NCI-H510A (cell line): ENCODE results near the gene SMG1.
"Not testable (repeated sequence)": the region's sequence is repeated elsewhere in the genome, so short reads cannot be mapped to it uniquely, and the experiment has no call there.

Experiments
- DNase-seq: peaks from one replicate; lab custom pipeline; 2025; lab: John Stamatoyannopoulos, UW

The SMG1 gene

GRCh38 chr16:18925986-18926865 lies at the start of gene SMG1:
Gene SMG1, minus strand, starts transcription at chr16:18926408. Its CDS starts 367 bp downstream, at chr16:18926041.
- DNase-seq, result peak; percentile 97

GRCh38 chr16:18975109-18975508 lies 48.9 kb upstream of the SMG1 start:
- no peak for DNase-seq

- DNase-seq, result no peak
These were observed 43.6 kb upstream of the SMG1 start for GRCh38 chr16:18969855-18970240.

GRCh38 chr16:18969050-18969854 lies 43.0 kb upstream of the SMG1 start:
- peak; percentile 18 for DNase-seq

GRCh38 chr16:18966791-18967190 lies 40.6 kb upstream of the SMG1 start:
- DNase-seq, result no peak

- no peak for DNase-seq
These were observed 39.3 kb upstream of the SMG1 start for GRCh38 chr16:18965555-18965954.

GRCh38 chr16:18959031-18959505 lies 32.9 kb upstream of the SMG1 start:
- DNase-seq, result no peak

- no peak for DNase-seq
These were observed 32.4 kb upstream of the SMG1 start for GRCh38 chr16:18958621-18959029.

- not testable (repeated sequence) for DNase-seq
These were observed 30.5 kb upstream of the SMG1 start for GRCh38 chr16:18956658-18957241.

GRCh38 chr16:18955874-18956580 lies 29.8 kb upstream of the SMG1 start:
- DNase-seq, result peak; percentile 77

- DNase-seq, result no peak
These were observed 27.3 kb upstream of the SMG1 start for GRCh38 chr16:18953547-18953946.

- DNase-seq, result no peak
These were observed 24.4 kb upstream of the SMG1 start for GRCh38 chr16:18950469-18951185.

- DNase-seq, result no peak
These were observed 22.3 kb upstream of the SMG1 start for GRCh38 chr16:18948372-18949020.

- DNase-seq, result no peak
These were observed 19.0 kb upstream of the SMG1 start for GRCh38 chr16:18945233-18945632.

GRCh38 chr16:18943414-18943813 lies 17.2 kb upstream of the SMG1 start:
- DNase-seq, result no peak

- DNase-seq, result no peak
These were observed 15.9 kb upstream of the SMG1 start for GRCh38 chr16:18942061-18942460.

- no peak for DNase-seq
These were observed 15.3 kb upstream of the SMG1 start for GRCh38 chr16:18941471-18941870.

GRCh38 chr16:18938986-18939385 lies 12.8 kb upstream of the SMG1 start:
- DNase-seq, result no peak

GRCh38 chr16:18937390-18937789 lies 11.2 kb upstream of the SMG1 start:
- DNase-seq, result no peak

GRCh38 chr16:18936727-18937340 lies 10.6 kb upstream of the SMG1 start:
- DNase-seq, result no peak
